ENCODE results near the gene TIMM10.
A peak's percentile ranks its signal among the peaks of the same experiment; 100 is the strongest.

Gene TIMM10

GRCh38 chr11:57481915-57482781 is 48.4 kb downstream of the TIMM10 start:
- TF ChIP-seq GABPA (IDR thresholded peaks at IDR 0.05; ENCODE audit: low read depth) (no peak), SPI1 (IDR thresholded peaks at IDR 0.05; ENCODE audit: borderline replicate concordance, low read depth) (no peak), REST (IDR thresholded peaks at IDR 0.05; ENCODE audit: insufficient replicate concordance, low read depth) (no peak), CTCF (IDR thresholded peaks at IDR 0.05; ENCODE audit: insufficient read depth, low read length) (no peak), POLR2AphosphoS5 (IDR thresholded peaks at IDR 0.05; ENCODE audit: low read depth) (no peak)
- no peak overlapping the region for H3K4me3 ChIP-seq (replicated peaks; ENCODE audit: insufficient read depth, low read length)
- H3K27me3 ChIP-seq (ENCODE audit: insufficient read depth, poor library complexity, severe bottlenecking), result no peaks in the 10 kb centered on the region
- no peak overlapping the region for H3K27ac ChIP-seq (replicated peaks)
- no peak for DNase-seq (ENCODE audit: low read depth in 1 of 2, low spot score in 1 of 2)

GRCh38 chr11:57481315-57481714 is 49.2 kb downstream of the TIMM10 start:
- Histone ChIP-seq H3K27ac (replicated peaks) (no peak overlapping the region), H3K27me3 (ENCODE audit: insufficient read depth, poor library complexity, severe bottlenecking) (no peaks in the 10 kb centered on the region), H3K4me3 (replicated peaks; ENCODE audit: insufficient read depth, low read length) (no peak overlapping the region)
- no peak for TF ChIP-seq CTCF (IDR thresholded peaks at IDR 0.05; ENCODE audit: insufficient read depth, low read length)
- TF ChIP-seq GABPA (IDR thresholded peaks at IDR 0.05; ENCODE audit: low read depth), result no peak
- DNase-seq (ENCODE audit: low read depth in 1 of 2, low spot score in 1 of 2), result no peak

GRCh38 chr11:57480409-57481137 is 50.0 kb downstream of the TIMM10 start:
- no peak overlapping the region for H3K4me3 ChIP-seq (replicated peaks; ENCODE audit: insufficient read depth, low read length)
- DNase-seq (ENCODE audit: low read depth in 1 of 2, low spot score in 1 of 2), result peak in 1 of 2 experiments; percentile 86
- TF ChIP-seq GABPA (IDR thresholded peaks at IDR 0.05; ENCODE audit: low read depth) (no peak), CTCF (IDR thresholded peaks at IDR 0.05; ENCODE audit: insufficient read depth, low read length) (peak; percentile 66)
- no peak overlapping the region for H3K27ac ChIP-seq (replicated peaks)
- H3K27me3 ChIP-seq (ENCODE audit: insufficient read depth, poor library complexity, severe bottlenecking), result no peaks in the 10 kb centered on the region

- H3K27ac ChIP-seq (replicated peaks), result no peak overlapping the region
- no peaks in the 10 kb centered on the region for H3K27me3 ChIP-seq (ENCODE audit: insufficient read depth, poor library complexity, severe bottlenecking)
- H3K4me3 ChIP-seq (replicated peaks; ENCODE audit: insufficient read depth, low read length), result no peak overlapping the region
- TF ChIP-seq CTCF (IDR thresholded peaks at IDR 0.05; ENCODE audit: insufficient read depth, low read length) (no peak), POLR2AphosphoS5 (IDR thresholded peaks at IDR 0.05; ENCODE audit: low read depth) (no peak), REST (IDR thresholded peaks at IDR 0.05; ENCODE audit: insufficient replicate concordance, low read depth) (no peak), GABPA (IDR thresholded peaks at IDR 0.05; ENCODE audit: low read depth) (no peak), SPI1 (IDR thresholded peaks at IDR 0.05; ENCODE audit: borderline replicate concordance, low read depth) (no peak)
- DNase-seq (ENCODE audit: low read depth in 1 of 2, low spot score in 1 of 2), result no peak
These were observed 50.6 kb downstream of the TIMM10 start for GRCh38 chr11:57479911-57480310.

Measured in HL-60 (cell line).